GM06990 (cell line): Measurements from ENCODE around the gene LARGE2.

Experiments used
- DNase-seq: peaks from one replicate; pipeline ENCODE4 v3.0.0-alpha.2; 2011; ENCODE audit not compliant: insufficient read length; ENCODE audit errors: extremely low read depth
- H3K27me3 ChIP-seq: replicated peaks from 2 replicates; pipeline ENCODE4 v1.6.0; 2011; ENCODE audit warnings: low read length; ENCODE audit not compliant: control insufficient read depth, insufficient read depth
- H3K36me3 ChIP-seq: 2 replicates; pipeline ENCODE4 v1.5.1; 2011; ENCODE audit warnings: low read length; ENCODE audit not compliant: control insufficient read depth, insufficient read depth
- H3K4me3 ChIP-seq: replicated peaks from 2 replicates; pipeline ENCODE4 v1.5.1; 2011; ENCODE audit warnings: low read depth, mild to moderate bottlenecking, control low read depth, low read length
- TF ChIP-seq, protein P1 (sequence below): IDR thresholded peaks from 2 replicates; pipeline ENCODE4 v1.5.1; 2011; ENCODE audit warnings: low read length, control low read depth, mild to moderate bottlenecking, inconsistent platforms; ENCODE audit not compliant: insufficient read depth, poor library complexity, severe bottlenecking

LARGE2 gene

GRCh38 chr11:45968901-45969300 is 46.4 kb downstream of the LARGE2 start:
- no peak for DNase-seq
- peaks cover 8% of the 10 kb centered on the region for H3K36me3 ChIP-seq

DNA sequence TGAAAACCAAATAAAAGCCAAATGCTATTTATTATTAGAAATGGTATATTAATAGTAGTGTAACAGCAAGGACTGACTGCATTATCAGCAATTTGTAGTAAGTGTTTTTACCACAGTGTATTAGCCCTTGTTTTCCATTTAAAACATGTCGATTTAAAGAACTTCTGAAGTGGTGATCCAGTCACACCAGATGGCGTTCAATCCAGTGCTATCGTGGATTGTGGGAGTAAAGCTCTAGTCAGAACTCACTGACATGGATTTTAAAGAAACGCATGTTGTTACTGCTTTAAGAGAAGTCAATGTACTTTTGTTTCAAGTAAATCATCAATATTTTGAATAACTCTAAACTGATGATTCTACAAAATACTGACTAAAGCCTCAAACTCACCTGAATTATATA is 51.1 kb downstream of the LARGE2 start:
- Histone ChIP-seq H3K4me3 (no peak overlapping the region), H3K36me3 (peaks cover 4% of the 10 kb centered on the region), H3K27me3 (no peaks in the 10 kb centered on the region)
- DNase-seq = no peak
- TF ChIP-seq, protein P1, sequence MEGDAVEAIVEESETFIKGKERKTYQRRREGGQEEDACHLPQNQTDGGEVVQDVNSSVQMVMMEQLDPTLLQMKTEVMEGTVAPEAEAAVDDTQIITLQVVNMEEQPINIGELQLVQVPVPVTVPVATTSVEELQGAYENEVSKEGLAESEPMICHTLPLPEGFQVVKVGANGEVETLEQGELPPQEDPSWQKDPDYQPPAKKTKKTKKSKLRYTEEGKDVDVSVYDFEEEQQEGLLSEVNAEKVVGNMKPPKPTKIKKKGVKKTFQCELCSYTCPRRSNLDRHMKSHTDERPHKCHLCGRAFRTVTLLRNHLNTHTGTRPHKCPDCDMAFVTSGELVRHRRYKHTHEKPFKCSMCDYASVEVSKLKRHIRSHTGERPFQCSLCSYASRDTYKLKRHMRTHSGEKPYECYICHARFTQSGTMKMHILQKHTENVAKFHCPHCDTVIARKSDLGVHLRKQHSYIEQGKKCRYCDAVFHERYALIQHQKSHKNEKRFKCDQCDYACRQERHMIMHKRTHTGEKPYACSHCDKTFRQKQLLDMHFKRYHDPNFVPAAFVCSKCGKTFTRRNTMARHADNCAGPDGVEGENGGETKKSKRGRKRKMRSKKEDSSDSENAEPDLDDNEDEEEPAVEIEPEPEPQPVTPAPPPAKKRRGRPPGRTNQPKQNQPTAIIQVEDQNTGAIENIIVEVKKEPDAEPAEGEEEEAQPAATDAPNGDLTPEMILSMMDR = no peak

More at GRCh38 chr11:45968901-45969300, 46.4 kb downstream of the LARGE2 start:
- TF ChIP-seq, protein P1 = no peak
- no peak overlapping the region for H3K4me3 ChIP-seq
- no peaks in the 10 kb centered on the region for H3K27me3 ChIP-seq

DNA sequence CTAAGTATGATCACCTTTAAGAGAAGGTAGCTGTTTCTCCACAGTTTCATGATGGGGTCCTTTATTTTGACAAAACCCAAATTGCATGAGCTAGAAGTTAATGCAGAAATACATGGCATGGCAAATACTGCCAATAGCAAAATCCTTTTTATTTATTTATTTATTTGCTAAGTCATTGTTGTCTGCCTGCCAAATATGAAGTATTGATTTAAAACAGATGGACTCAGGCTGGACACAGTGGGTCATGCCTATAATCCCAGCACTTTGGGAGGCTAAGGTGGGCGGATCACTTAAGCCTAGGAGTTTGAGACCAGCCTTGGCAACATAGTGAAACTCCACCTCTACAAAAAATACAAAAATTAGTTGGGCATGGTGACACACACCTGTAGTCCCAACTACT is 52.4 kb downstream of the LARGE2 start:
- no peak for DNase-seq
- Histone ChIP-seq H3K4me3 (no peak overlapping the region), H3K36me3 (peaks cover 5% of the 10 kb centered on the region), H3K27me3 (no peaks in the 10 kb centered on the region)
- TF ChIP-seq, protein P1 = no peak
